H1 (cell line): Measurements from ENCODE around the gene ZBTB20. TPM values are rescaled to one million over a fixed set of nuclear protein-coding genes. Genes with fewer than 3 reads are reported as not detected.

Experiments
- BACH1 ChIP-seq: IDR thresholded peaks from 2 replicates; pipeline ENCODE4 v1.6.1; 2012; ENCODE audit warnings: low read length, improper control_type of control experiment
- CHD7 ChIP-seq: fragments of 300-600 bp; sonication (generic); IDR thresholded peaks from 2 replicates; pipeline ENCODE4 v1.7.1; 2012; ENCODE audit warnings: low read length, moderate library complexity, mild to moderate bottlenecking, inconsistent platforms; ENCODE audit not compliant: insufficient replicate concordance
- polyA plus RNA-seq, 7 experiments: library from polyadenylated mRNA; depleted of rRNA in 3 of 7; stranded (reverse) in 5 of 7; unstranded in 2 of 7; fragments of >200 nt in 5 of 7; fragments of 200-250 nt in 2 of 7; gene quantifications; 1 replicate in 5 of 7; 2 replicates in 1 of 7; 4 replicates in 1 of 7; pipeline versions ENCODE4 v1.2.1 to v1.2.3, GENCODE V29; 2011 to 2013; ENCODE audit warnings: missing spikeins in 2 of 7, mixed read lengths in 2 of 7
- total RNA-seq: library from RNA; stranded (reverse); fragmentation: NEBNext Ultra II Directional; extraction: Animal tissue kit (Norgen Biotek cat#: 25700); gene quantifications from 2 replicates; pipeline ENCODE4 v1.2.1, GENCODE V29; 2021

The ZBTB20 gene
- total and polyA plus RNA-seq, 2 of the 8 experiments (the other 6 are each of a cell fraction or from before 2014, with no cell fraction given) = 0.35 to 1.3 TPM

GRCh38 chr3:114672692-114673447 is 474.2 kb downstream of the ZBTB20 start (continued):
- TF ChIP-seq CHD7 = no peak
- TF ChIP-seq BACH1 = no peak
